Thyroid gland (tissue), 4 donors: Measurements from ENCODE around the gene KAZN. TPM values are rescaled to one million over a fixed set of nuclear protein-coding genes. Genes with fewer than 3 reads are reported as not detected.

ENCODE experiments used
- DNase-seq, 2 donors: peaks; one replicate each; pipeline ENCODE4 v3.0.0-alpha.2; 2019
- H3K27ac ChIP-seq, 3 donors: fragments of 200-600 bp; sonication (generic); 1 replicate in 2 of 3; 2 replicates in 1 of 3; pipeline ENCODE4 v1.5.1; 2016 to 2019; ENCODE audit warnings: mild to moderate bottlenecking in 1 of 3, moderate library complexity in 1 of 3
- H3K27me3 ChIP-seq: fragments of 200-600 bp; sonication (generic); one replicate; pipeline ENCODE4 v1.5.1; 2019
- H3K36me3 ChIP-seq, 2 donors: fragments of 200-600 bp; sonication (generic); one replicate each; pipeline ENCODE4 v1.5.1; 2016 to 2019
- H3K4me1 ChIP-seq, 2 donors: fragments of 200-600 bp; sonication (generic); one replicate each; pipeline ENCODE4 v1.5.1; 2017 to 2019
- H3K4me3 ChIP-seq, 3 donors: fragments of 200-600 bp; sonication (generic); replicated peaks in 1 of 3; 1 replicate in 2 of 3; 2 replicates in 1 of 3; pipeline ENCODE4 v1.5.1; 2016; ENCODE audit warnings: mild to moderate bottlenecking in 1 of 3
- H3K9me3 ChIP-seq: fragments of 200-600 bp; sonication (generic); one replicate; pipeline ENCODE4 v1.5.1; 2017
- POLR2A ChIP-seq, 2 donors: fragments of 450-650 bp; IDR thresholded peaks; one replicate each; pipeline ENCODE4 v1.6.1; 2017; ENCODE audit warnings: antibody characterized with exemption in 2 of 2, mild to moderate bottlenecking in 2 of 2, moderate library complexity in 1 of 2
- WGBS, 2 donors: methylation state at CpG; one replicate each; pipeline ENCODE4 v1.1.5; 2017; 5-methylcytosine and 5-hydroxymethylcytosine counted together
- intact Hi-C: fragments of 100-400 bp; cut with DNase I; formaldehyde crosslinking; loops from one replicate; pipeline ENCODE4 v1.15.1; 2023
- total RNA-seq, 4 donors: library from RNA; depleted of rRNA; stranded (reverse); fragments of >200 nt; gene quantifications; one replicate each; pipeline ENCODE4 v1.2.3, GENCODE V29; 2016
- TF ChIP-seq, protein P1 (sequence below), 6 experiments: fragments of 200-600 bp in 3 of 6; fragments of 450-650 bp in 3 of 6; sonication (generic) in 3 of 6; IDR thresholded peaks; one replicate each; pipeline ENCODE4 v1.5.1; 2016 to 2019; ENCODE audit warnings: antibody characterized with exemption in 6 of 6, mild to moderate bottlenecking in 2 of 6, inconsistent platforms in 1 of 6, moderate library complexity in 1 of 6

Gene KAZN
- total RNA-seq, 4 donors from 2014 or later, result 14.8 to 28.6 (median 18.2) TPM

DNA sequence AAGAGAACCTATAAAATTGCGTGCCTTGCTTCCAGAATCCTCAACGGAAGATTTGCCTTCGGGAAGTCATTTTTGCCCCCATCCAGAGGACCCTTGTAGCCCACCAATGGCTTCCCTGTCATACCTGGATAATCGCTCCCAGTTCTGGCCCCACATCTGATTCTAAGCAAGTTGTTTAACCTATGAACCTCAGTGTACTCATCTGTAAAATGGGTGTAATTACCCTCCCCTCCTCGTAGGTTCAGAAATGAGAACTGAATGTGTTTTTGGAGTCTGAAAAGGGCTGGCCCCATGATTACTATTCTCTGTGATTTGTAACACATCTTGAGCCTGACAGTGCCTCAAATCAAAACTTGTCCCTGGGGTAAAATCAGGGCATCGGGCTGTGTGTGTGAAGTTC lies 473.5 kb downstream of the KAZN start:
- Histone ChIP-seq H3K27ac (no peak overlapping the region), H3K36me3 (no peaks in the 10 kb centered on the region), H3K4me3 (no peak overlapping the region), H3K4me1 (no peaks in the 10 kb centered on the region), H3K27me3 (no peaks in the 10 kb centered on the region), H3K9me3 (no peaks in the 10 kb centered on the region)
- TF ChIP-seq, protein P1, sequence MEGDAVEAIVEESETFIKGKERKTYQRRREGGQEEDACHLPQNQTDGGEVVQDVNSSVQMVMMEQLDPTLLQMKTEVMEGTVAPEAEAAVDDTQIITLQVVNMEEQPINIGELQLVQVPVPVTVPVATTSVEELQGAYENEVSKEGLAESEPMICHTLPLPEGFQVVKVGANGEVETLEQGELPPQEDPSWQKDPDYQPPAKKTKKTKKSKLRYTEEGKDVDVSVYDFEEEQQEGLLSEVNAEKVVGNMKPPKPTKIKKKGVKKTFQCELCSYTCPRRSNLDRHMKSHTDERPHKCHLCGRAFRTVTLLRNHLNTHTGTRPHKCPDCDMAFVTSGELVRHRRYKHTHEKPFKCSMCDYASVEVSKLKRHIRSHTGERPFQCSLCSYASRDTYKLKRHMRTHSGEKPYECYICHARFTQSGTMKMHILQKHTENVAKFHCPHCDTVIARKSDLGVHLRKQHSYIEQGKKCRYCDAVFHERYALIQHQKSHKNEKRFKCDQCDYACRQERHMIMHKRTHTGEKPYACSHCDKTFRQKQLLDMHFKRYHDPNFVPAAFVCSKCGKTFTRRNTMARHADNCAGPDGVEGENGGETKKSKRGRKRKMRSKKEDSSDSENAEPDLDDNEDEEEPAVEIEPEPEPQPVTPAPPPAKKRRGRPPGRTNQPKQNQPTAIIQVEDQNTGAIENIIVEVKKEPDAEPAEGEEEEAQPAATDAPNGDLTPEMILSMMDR (IDR thresholded peaks at IDR 0.05), result no peak
- TF ChIP-seq POLR2A (IDR thresholded peaks at IDR 0.05), result no peak
- intact Hi-C loops, result no loop called here
- DNase-seq, result no peak
- WGBS, 2 donors, result 94 to 97% methylated on average over 5 to 6 of the region's 6 CpGs

DNA sequence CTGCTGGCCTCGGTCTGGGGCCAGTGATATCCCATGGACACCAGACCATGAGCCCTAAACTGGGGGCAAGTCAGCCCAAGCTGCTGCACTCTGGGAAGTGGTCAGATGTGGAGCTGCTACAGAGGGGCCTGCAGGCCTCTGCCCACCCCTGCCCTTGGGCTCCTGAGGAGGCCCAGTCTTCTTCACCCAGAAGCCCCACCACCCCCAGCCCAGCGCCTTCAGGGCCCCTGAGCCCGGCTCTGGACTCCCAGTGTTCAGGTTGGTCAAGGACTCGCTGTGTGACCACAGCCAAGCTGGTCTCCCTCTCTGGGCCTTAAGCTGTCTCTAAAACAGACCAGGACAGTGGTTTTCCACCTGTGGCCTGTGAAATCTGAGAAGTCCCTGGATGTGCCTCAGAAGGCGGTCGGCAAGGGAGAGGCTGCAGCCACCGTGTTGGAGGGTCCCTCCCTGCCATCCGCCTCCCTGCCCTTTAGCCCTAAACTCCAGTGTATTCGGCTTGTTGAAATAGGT lies 475.4 kb downstream of the KAZN start:
- TF ChIP-seq POLR2A (IDR thresholded peaks at IDR 0.05), result no peak
- TF ChIP-seq, protein P1 (IDR thresholded peaks at IDR 0.05), result no peak
- no peak overlapping the region for H3K4me3 ChIP-seq
- 82 to 100% methylated on average over 1 to 6 of the region's 9 CpGs for WGBS, 2 donors
- intact Hi-C loops, result no loop called here
- H3K4me1 ChIP-seq, result no peaks in the 10 kb centered on the region
- no peaks in the 10 kb centered on the region for H3K9me3 ChIP-seq
- H3K27ac ChIP-seq, result no peak overlapping the region
- DNase-seq, result no peak
- H3K36me3 ChIP-seq, result no peaks in the 10 kb centered on the region
- H3K27me3 ChIP-seq, result no peaks in the 10 kb centered on the region

- Histone ChIP-seq H3K27ac (no peak overlapping the region), H3K36me3 (no peaks in the 10 kb centered on the region), H3K4me1 (no peaks in the 10 kb centered on the region), H3K4me3 (no peak overlapping the region), H3K9me3 (no peaks in the 10 kb centered on the region), H3K27me3 (no peaks in the 10 kb centered on the region)
- no peak for DNase-seq
- intact Hi-C loops, result no loop called here
- 95 to 97% methylated on average over 6 of the region's 6 CpGs for WGBS, 2 donors
- TF ChIP-seq, protein P1 (IDR thresholded peaks at IDR 0.05), result no peak
- TF ChIP-seq POLR2A (IDR thresholded peaks at IDR 0.05), result no peak
Observed at GRCh38 chr1:15075175-15075574, 476.7 kb downstream of the KAZN start.

GRCh38 chr1:15075817-15076216 lies 477.3 kb downstream of the KAZN start:
- H3K4me1 ChIP-seq, result no peaks in the 10 kb centered on the region
- no peaks in the 10 kb centered on the region for H3K27me3 ChIP-seq
- TF ChIP-seq, protein P1 (IDR thresholded peaks at IDR 0.05), result no peak
- TF ChIP-seq POLR2A (IDR thresholded peaks at IDR 0.05), result no peak
- intact Hi-C loops, result no loop called here
- H3K4me3 ChIP-seq, result no peak overlapping the region
- WGBS, 2 donors, result 57 to 73% methylated on average over 2 of the region's 2 CpGs
- no peak for DNase-seq
- no peaks in the 10 kb centered on the region for H3K9me3 ChIP-seq
- H3K27ac ChIP-seq, result no peak overlapping the region
- H3K36me3 ChIP-seq, result no peaks in the 10 kb centered on the region

- H3K4me3 ChIP-seq, result no peak overlapping the region
- no peaks in the 10 kb centered on the region for H3K36me3 ChIP-seq
- H3K27ac ChIP-seq, result no peak overlapping the region
- 92 to 95% methylated on average over 6 to 9 of the region's 9 CpGs for WGBS, 2 donors
- no peak for DNase-seq
- TF ChIP-seq, protein P1 (IDR thresholded peaks at IDR 0.05), result no peak
- intact Hi-C loops, result no loop called here
- H3K9me3 ChIP-seq, result no peaks in the 10 kb centered on the region
- H3K4me1 ChIP-seq, result no peaks in the 10 kb centered on the region
- no peaks in the 10 kb centered on the region for H3K27me3 ChIP-seq
Observed at GRCh38 chr1:15076807-15077206, 478.3 kb downstream of the KAZN start.
